ENCODE results near the gene IER5L. TPM values are rescaled to one million over a fixed set of nuclear protein-coding genes. Genes with fewer than 3 reads are reported as not detected.

Gene IER5L
- total and polyA plus RNA-seq, 2 donors (not counting 3 experiments of a cell fraction or from before 2014, with no cell fraction given), result 5.3 to 12.3 TPM

- TF ChIP-seq CTCF (IDR thresholded peaks at IDR 0.05; ENCODE audit: extremely low read depth in 1 of 2, insufficient read depth in 1 of 2, low read depth in 1 of 2, low read length in 2 of 2) (no peak), POLR2A (IDR thresholded peaks at IDR 0.05; ENCODE audit: low read depth, low read length) (no peak), FOS (IDR thresholded peaks at IDR 0.05; ENCODE audit: borderline replicate concordance, insufficient read depth, low read length) (no peak), GATA2 (IDR thresholded peaks at IDR 0.05; ENCODE audit: insufficient read depth, insufficient read length, low read depth, low read length) (no peak), POLR2AphosphoS5 (IDR thresholded peaks at IDR 0.05; ENCODE audit: insufficient read depth, low read depth, low read length) (peak; percentile 54)
- BruUV-seq (replicated peaks), result no TSS peak
- no peak overlapping the region for H2AFZ ChIP-seq (ENCODE audit: low read depth, low read length)
- ChIA-PET POLR2A (interaction anchor here (0.9 kb wide), 1 partner anchor 20 kb away, joined by 5 read pairs; no protein-coding TSS in a partner anchor), CTCF (interaction anchor here (0.6 to 9.5 kb wide), 6 partner anchors 14 to 376 kb away, joined by 3 to 287 read pairs (median 6); partner anchors contain the start of gene IER5L)
- no peaks in the 10 kb centered on the region for H3K36me3 ChIP-seq (ENCODE audit: control insufficient read depth in 2 of 2, extremely low read depth in 1 of 2, insufficient read depth in 2 of 2, low read length in 2 of 2)
- peak overlapping the region; percentile 10 for H3K27ac ChIP-seq (ENCODE audit: insufficient read depth, low read depth, low read length)
- H3K9me1 ChIP-seq (replicated peaks; ENCODE audit: control insufficient read depth, extremely low read depth, insufficient read depth, low read length), result no peaks in the 10 kb centered on the region
- no peak overlapping the region for H3K9ac ChIP-seq (replicated peaks; ENCODE audit: extremely low read depth, insufficient read depth, low read length)
- H3K4me3 ChIP-seq (replicated peaks in 1 of 3; ENCODE audit: insufficient read depth in 1 of 3, low read depth in 1 of 3, low read length in 3 of 3), result no peak overlapping the region
- no peaks in the 10 kb centered on the region for H3K9me3 ChIP-seq (replicated peaks; ENCODE audit: control insufficient read depth, insufficient read depth, low read length)
- H3K4me2 ChIP-seq (ENCODE audit: insufficient read depth, low read length), result no peak overlapping the region
- H4K20me1 ChIP-seq (replicated peaks; ENCODE audit: control insufficient read depth, extremely low read depth, insufficient read depth, low read length), result no peaks in the 10 kb centered on the region
- DNase-seq (ENCODE audit: low read depth, low spot score), result peak; percentile 10
- no peak for FAIRE-seq
- H3K4me1 ChIP-seq (ENCODE audit: control insufficient read depth, extremely low read depth, insufficient read depth, low read length), result peaks cover 35% of the 10 kb centered on the region
- no peaks in the 10 kb centered on the region for H3K27me3 ChIP-seq (ENCODE audit: control insufficient read depth in 2 of 2, insufficient read depth in 2 of 2, low read length in 2 of 2)
- peaks cover 4% of the 10 kb centered on the region for H3K79me2 ChIP-seq (ENCODE audit: control insufficient read depth, insufficient read depth, low read length)
- intact Hi-C loops (cut with micrococcal nuclease) (no loop called here), dilution Hi-C loops (cut with MboI; ENCODE audit: extremely low pct_ligation_motif_present, low sequenced_read_pairs) (no loop called here)
Measured at GRCh38 chr9:129145841-129146292, 32.2 kb downstream of the IER5L start.

GRCh38 chr9:129145316-129145715, 32.7 kb downstream of the IER5L start:
- intact Hi-C loops (cut with micrococcal nuclease), result no loop called here
- H3K9ac ChIP-seq (replicated peaks; ENCODE audit: extremely low read depth, insufficient read depth, low read length), result no peak overlapping the region
- no peak overlapping the region for H2AFZ ChIP-seq (ENCODE audit: low read depth, low read length)
- no TSS peak for BruUV-seq (replicated peaks)
- no peak for FAIRE-seq
- H3K27me3 ChIP-seq (ENCODE audit: control insufficient read depth in 2 of 2, insufficient read depth in 2 of 2, low read length in 2 of 2), result no peaks in the 10 kb centered on the region
- H3K79me2 ChIP-seq (ENCODE audit: control insufficient read depth, insufficient read depth, low read length), result peaks cover 4% of the 10 kb centered on the region
- H3K27ac ChIP-seq (ENCODE audit: insufficient read depth, low read depth, low read length), result peak overlapping the region; percentile 10
- ChIA-PET POLR2A (no interaction called here), CTCF (interaction anchor here (1.2 to 9.5 kb wide), 3 partner anchors 14 to 37 kb away, joined by 3 to 287 read pairs (median 6); partner anchors contain the start of gene IER5L)
- H3K9me3 ChIP-seq (replicated peaks; ENCODE audit: control insufficient read depth, insufficient read depth, low read length), result no peaks in the 10 kb centered on the region
- H3K4me3 ChIP-seq (replicated peaks in 1 of 3; ENCODE audit: insufficient read depth in 1 of 3, low read depth in 1 of 3, low read length in 3 of 3), result no peak overlapping the region
- no peaks in the 10 kb centered on the region for H3K9me1 ChIP-seq (replicated peaks; ENCODE audit: control insufficient read depth, extremely low read depth, insufficient read depth, low read length)
- TF ChIP-seq CTCF (IDR thresholded peaks at IDR 0.05; ENCODE audit: extremely low read depth in 1 of 2, insufficient read depth in 1 of 2, low read depth in 1 of 2, low read length in 2 of 2) (no peak), MAX (IDR thresholded peaks at IDR 0.05; ENCODE audit: insufficient read depth, insufficient read length) (no peak), POLR2A (IDR thresholded peaks at IDR 0.05; ENCODE audit: low read depth, low read length) (no peak), POLR2AphosphoS5 (IDR thresholded peaks at IDR 0.05; ENCODE audit: insufficient read depth, low read depth, low read length) (no peak), EZH2 (IDR thresholded peaks at IDR 0.05; ENCODE audit: borderline replicate concordance, low read depth, low read length, severe bottlenecking) (no peak), FOS (IDR thresholded peaks at IDR 0.05; ENCODE audit: borderline replicate concordance, insufficient read depth, low read length) (no peak), GATA2 (IDR thresholded peaks at IDR 0.05; ENCODE audit: insufficient read depth, insufficient read length, low read depth, low read length) (no peak), MYC (IDR thresholded peaks at IDR 0.05; ENCODE audit: low read depth, low read length) (no peak), JUN (IDR thresholded peaks at IDR 0.05; ENCODE audit: borderline replicate concordance, insufficient read depth, insufficient read length, low read depth) (no peak)
- DNase-seq (ENCODE audit: low read depth, low spot score), result no peak
- no peaks in the 10 kb centered on the region for H3K36me3 ChIP-seq (ENCODE audit: control insufficient read depth in 2 of 2, extremely low read depth in 1 of 2, insufficient read depth in 2 of 2, low read length in 2 of 2)
- H4K20me1 ChIP-seq (replicated peaks; ENCODE audit: control insufficient read depth, extremely low read depth, insufficient read depth, low read length), result no peaks in the 10 kb centered on the region
- no peak overlapping the region for H3K4me2 ChIP-seq (ENCODE audit: insufficient read depth, low read length)
- dilution Hi-C loops (cut with MboI; ENCODE audit: extremely low pct_ligation_motif_present, low sequenced_read_pairs), result no loop called here
- H3K4me1 ChIP-seq (ENCODE audit: control insufficient read depth, extremely low read depth, insufficient read depth, low read length), result peaks cover 39% of the 10 kb centered on the region

Measured in endothelial cell of umbilical vein (primary cell).